Kidney epithelial cell (primary cell): ENCODE measurements around the gene COASY. TPM values are rescaled to one million over a fixed set of nuclear protein-coding genes. Genes with fewer than 3 reads are reported as not detected.
"Not testable (repeated sequence)": the region's sequence is repeated elsewhere in the genome, so short reads cannot be mapped to it uniquely, and the experiment has no call there.

Experiments used
- DNase-seq: peaks from one replicate; pipeline ENCODE4 v3.0.0-alpha.2; 2010; ENCODE audit warnings: low read depth
- H3K27me3 ChIP-seq: 2 replicates; pipeline ENCODE4 v1.6.0; 2011; ENCODE audit warnings: low read length; ENCODE audit not compliant: control insufficient read depth, insufficient read depth
- H3K36me3 ChIP-seq: 2 replicates; pipeline ENCODE4 v1.5.1; 2011; ENCODE audit warnings: low read length; ENCODE audit not compliant: control insufficient read depth, insufficient read depth
- H3K4me3 ChIP-seq: 2 replicates; pipeline ENCODE4 v1.5.1; 2011; ENCODE audit warnings: low read depth, mild to moderate bottlenecking, control low read depth, low read length
- total RNA-seq: library from RNA; depleted of rRNA; stranded (reverse); fragments of >200 nt; gene quantifications from 2 replicates; pipeline ENCODE4 v1.2.3, GENCODE V29; 2015
- TF ChIP-seq, protein P1 (sequence below): IDR thresholded peaks from 2 replicates; pipeline ENCODE4 v1.5.1; 2011; ENCODE audit warnings: mild to moderate bottlenecking, moderate library complexity, low read length, control low read depth, inconsistent platforms; ENCODE audit not compliant: insufficient read depth, poor library complexity, severe bottlenecking

COASY gene
- total RNA-seq, 1 donor from 2014 or later, result 26.8 TPM

- H3K4me3 ChIP-seq, result peak within 1 kb of the TSS; percentile 49
- no peaks in the 10 kb centered on the region for H3K36me3 ChIP-seq
- TF ChIP-seq, protein P1, sequence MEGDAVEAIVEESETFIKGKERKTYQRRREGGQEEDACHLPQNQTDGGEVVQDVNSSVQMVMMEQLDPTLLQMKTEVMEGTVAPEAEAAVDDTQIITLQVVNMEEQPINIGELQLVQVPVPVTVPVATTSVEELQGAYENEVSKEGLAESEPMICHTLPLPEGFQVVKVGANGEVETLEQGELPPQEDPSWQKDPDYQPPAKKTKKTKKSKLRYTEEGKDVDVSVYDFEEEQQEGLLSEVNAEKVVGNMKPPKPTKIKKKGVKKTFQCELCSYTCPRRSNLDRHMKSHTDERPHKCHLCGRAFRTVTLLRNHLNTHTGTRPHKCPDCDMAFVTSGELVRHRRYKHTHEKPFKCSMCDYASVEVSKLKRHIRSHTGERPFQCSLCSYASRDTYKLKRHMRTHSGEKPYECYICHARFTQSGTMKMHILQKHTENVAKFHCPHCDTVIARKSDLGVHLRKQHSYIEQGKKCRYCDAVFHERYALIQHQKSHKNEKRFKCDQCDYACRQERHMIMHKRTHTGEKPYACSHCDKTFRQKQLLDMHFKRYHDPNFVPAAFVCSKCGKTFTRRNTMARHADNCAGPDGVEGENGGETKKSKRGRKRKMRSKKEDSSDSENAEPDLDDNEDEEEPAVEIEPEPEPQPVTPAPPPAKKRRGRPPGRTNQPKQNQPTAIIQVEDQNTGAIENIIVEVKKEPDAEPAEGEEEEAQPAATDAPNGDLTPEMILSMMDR, result no peak
- DNase-seq, result no peak
- H3K27me3 ChIP-seq, result no peaks in the 10 kb centered on the region
These were observed 25.9 kb upstream of the COASY start, which contains the start of gene NAGLU for GRCh38 chr17:42536048-42536371. NAGLU (plus strand) TSS chr17:42536241; CDS start chr17:42536273, 32 bp downstream.

- no peak for DNase-seq
- TF ChIP-seq, protein P1, result no peak
- no peaks in the 10 kb centered on the region for H3K36me3 ChIP-seq
- H3K4me3 ChIP-seq, result peak overlapping the region; percentile 49
- no peaks in the 10 kb centered on the region for H3K27me3 ChIP-seq
These were observed 25.4 kb upstream of the COASY start for GRCh38 chr17:42536372-42537155.

- H3K4me3 ChIP-seq, result peak overlapping the region; percentile 49
- DNase-seq, result no peak
- TF ChIP-seq, protein P1, result no peak
- no peaks in the 10 kb centered on the region for H3K36me3 ChIP-seq
- H3K27me3 ChIP-seq, result no peaks in the 10 kb centered on the region
These were observed 24.7 kb upstream of the COASY start for GRCh38 chr17:42537156-42537805.

- no peaks in the 10 kb centered on the region for H3K27me3 ChIP-seq
- TF ChIP-seq, protein P1, result no peak
These were observed 24.0 kb upstream of the COASY start for GRCh38 chr17:42537826-42538451.

DNA sequence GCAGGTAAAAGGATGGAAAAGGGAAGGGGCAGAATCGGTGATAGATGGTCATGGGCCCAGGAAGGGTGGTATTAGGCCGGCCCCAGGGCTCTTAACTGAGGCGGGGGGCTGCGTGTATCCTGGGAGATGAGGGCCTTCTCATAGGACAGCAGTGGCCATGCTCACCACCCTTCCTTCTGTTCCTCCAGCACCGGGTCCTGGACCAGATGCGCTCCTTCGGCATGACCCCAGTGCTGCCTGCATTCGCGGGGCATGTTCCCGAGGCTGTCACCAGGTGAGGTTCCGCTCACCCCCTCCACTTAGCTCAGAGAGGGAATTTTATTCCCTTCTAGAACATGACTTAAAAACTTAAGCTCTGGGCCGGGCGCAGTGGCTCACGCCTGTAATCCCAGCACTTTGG lies 23.5 kb upstream of the COASY start:
- TF ChIP-seq, protein P1, result no peak
- Histone ChIP-seq H3K27me3 (no peaks in the 10 kb centered on the region), H3K36me3 (peaks cover 1% of the 10 kb centered on the region), H3K4me3 (no peak overlapping the region)
- no peak for DNase-seq

More at GRCh38 chr17:42537826-42538451, 24.0 kb upstream of the COASY start:
- Histone ChIP-seq H3K36me3 (peaks cover 1% of the 10 kb centered on the region), H3K4me3 (no peak overlapping the region)
- DNase-seq, result no peak

- not testable (repeated sequence) for H3K36me3 ChIP-seq, H3K4me3 ChIP-seq, DNase-seq, H3K27me3 ChIP-seq
These were observed 21.4 kb upstream of the COASY start for GRCh38 chr17:42540558-42540957.
